C4-2B (cell line): ENCODE results near the gene SP3.

Source experiments
- CTCF ChIP-seq: fragments of 450-650 bp; conservative IDR thresholded peaks from 2 replicates; pipeline ENCODE4 v1.5.1; 2017; ENCODE audit warnings: mild to moderate bottlenecking
- ZFX ChIP-seq: fragments of 450-650 bp; IDR thresholded peaks from 2 replicates; pipeline ENCODE4 v1.6.1; 2017

- TF ChIP-seq CTCF (no peak), ZFX (no peak)
Measured at GRCh38 chr2:173947131-173947530, 18.0 kb downstream of the SP3 start.
